ENCODE data around the gene PFKM. TPM values are rescaled to one million over a fixed set of nuclear protein-coding genes. Genes with fewer than 3 reads are reported as not detected.

The PFKM gene
- total RNA-seq, 2 experiments from 2014 or later = 59.7 to 65.8 TPM

DNA sequence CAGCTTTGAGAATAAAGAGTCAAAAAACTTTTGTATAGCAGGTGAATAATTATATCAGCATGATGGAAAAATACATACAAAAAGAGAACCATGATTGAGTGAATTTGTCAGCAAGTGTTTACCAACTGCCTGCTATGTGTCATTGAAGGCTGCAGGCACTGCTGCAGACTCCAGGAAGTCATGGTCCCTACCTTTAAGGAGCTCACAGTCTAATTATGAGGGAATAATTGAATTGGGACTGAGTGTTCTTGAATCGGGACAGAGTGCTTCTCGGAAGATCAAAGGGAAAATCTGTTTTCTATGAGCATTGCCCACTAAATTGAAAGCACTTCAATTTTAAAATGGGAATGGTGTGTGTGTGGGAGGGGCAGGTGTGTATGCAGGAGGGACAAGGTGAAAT is 74.5 kb downstream of the PFKM start:
- peaks cover 6% of the 10 kb centered on the region for H3K27me3 Mint-ChIP-seq
- ChIA-PET POLR2A (interaction anchor here (0.7 kb wide), 1 partner anchor 371 kb away, joined by 3 read pairs; no protein-coding TSS in a partner anchor), CTCF (interaction anchor here (0.9 to 1.4 kb wide), 4 partner anchors 11 to 425 kb away, joined by 3 to 4 read pairs (median 3); partner anchors contain the start of gene CCDC184)
- ATAC-seq (no peak), DNase-seq (no peak)
- H3K36me3 Mint-ChIP-seq (ENCODE audit: low read depth) = no peaks in the 10 kb centered on the region
- intact Hi-C loops (cut with micrococcal nuclease) = no loop called here
- TF ChIP-seq, protein P1, sequence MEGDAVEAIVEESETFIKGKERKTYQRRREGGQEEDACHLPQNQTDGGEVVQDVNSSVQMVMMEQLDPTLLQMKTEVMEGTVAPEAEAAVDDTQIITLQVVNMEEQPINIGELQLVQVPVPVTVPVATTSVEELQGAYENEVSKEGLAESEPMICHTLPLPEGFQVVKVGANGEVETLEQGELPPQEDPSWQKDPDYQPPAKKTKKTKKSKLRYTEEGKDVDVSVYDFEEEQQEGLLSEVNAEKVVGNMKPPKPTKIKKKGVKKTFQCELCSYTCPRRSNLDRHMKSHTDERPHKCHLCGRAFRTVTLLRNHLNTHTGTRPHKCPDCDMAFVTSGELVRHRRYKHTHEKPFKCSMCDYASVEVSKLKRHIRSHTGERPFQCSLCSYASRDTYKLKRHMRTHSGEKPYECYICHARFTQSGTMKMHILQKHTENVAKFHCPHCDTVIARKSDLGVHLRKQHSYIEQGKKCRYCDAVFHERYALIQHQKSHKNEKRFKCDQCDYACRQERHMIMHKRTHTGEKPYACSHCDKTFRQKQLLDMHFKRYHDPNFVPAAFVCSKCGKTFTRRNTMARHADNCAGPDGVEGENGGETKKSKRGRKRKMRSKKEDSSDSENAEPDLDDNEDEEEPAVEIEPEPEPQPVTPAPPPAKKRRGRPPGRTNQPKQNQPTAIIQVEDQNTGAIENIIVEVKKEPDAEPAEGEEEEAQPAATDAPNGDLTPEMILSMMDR (IDR thresholded peaks at IDR 0.05) = no peak
- no peaks in the 10 kb centered on the region for H3K9me3 Mint-ChIP-seq
- peaks cover 2% of the 10 kb centered on the region for H3K4me1 Mint-ChIP-seq (ENCODE audit: low read depth)
- no peak overlapping the region for H3K4me3 Mint-ChIP-seq
- H3K27ac Mint-ChIP-seq = no peak overlapping the region

DNA sequence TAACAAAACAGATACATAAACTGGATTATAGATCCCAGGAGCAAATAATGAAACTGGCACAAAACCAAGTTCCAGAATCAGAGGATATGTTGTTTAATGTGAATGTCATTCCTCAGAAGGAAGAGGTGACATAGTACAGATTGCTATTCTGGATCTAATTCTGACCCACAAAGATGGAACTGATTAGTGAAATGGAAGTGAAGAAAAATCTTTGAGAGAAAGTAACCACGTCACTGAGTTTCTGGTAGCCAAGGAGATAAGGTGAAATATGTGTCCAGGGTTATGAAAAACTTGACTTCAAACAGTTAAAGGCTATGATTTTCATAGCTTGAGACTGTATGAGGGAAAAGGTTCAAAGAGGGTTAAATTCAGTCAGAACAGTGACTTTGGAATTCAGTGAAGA is 75.6 kb downstream of the PFKM start:
- TF ChIP-seq, protein P1 (IDR thresholded peaks at IDR 0.05) = no peak

More for the DNA sequence above, 75.6 kb downstream of the PFKM start:
- intact Hi-C loops (cut with micrococcal nuclease) = no loop called here
- Mint-ChIP-seq H3K36me3 (ENCODE audit: low read depth) (peaks cover 4% of the 10 kb centered on the region), H3K4me1 (ENCODE audit: low read depth) (peaks cover 4% of the 10 kb centered on the region), H3K27me3 (peaks cover 6% of the 10 kb centered on the region), H3K27ac (no peak overlapping the region), H3K4me3 (no peak overlapping the region), H3K9me3 (no peaks in the 10 kb centered on the region)
- ATAC-seq (no peak), DNase-seq (no peak)
- POLR2A ChIA-PET = interaction anchor here (0.6 kb wide), 1 partner anchor 326 kb away, joined by 3 read pairs; no protein-coding TSS in a partner anchor
- CTCF ChIA-PET = interaction anchor here (1.2 kb wide), 1 partner anchor 9 kb away, joined by 3 read pairs; no protein-coding TSS in a partner anchor

Small RNA genes within 50 kb of the gene (microRNA-seq; reads per million reads assigned to microRNA genes)
- 5.4 reads per million, percentile 22 among the genes with 10 or more reads in this experiment for gene MIR6505 (ENCODE audit: borderline microRNAs expressed, borderline replicate concordance)

Other genes with a start within 250 kb of the PFKM start
- gene VDR, start 214.4 kb upstream of the PFKM start, total RNA-seq = 10 to 100 TPM; 84.6 to 86.4 TPM
- 100 to 1,000 TPM; 148 to 158 TPM for gene TMEM106C, start 155.8 kb upstream of the PFKM start, total RNA-seq
- gene COL2A1, start 114.9 kb upstream of the PFKM start, total RNA-seq = under 1 TPM in 1 of 2 experiments, not detected in 1; 0.34 TPM
- 10 to 100 TPM; 39.8 to 40.2 TPM for gene SENP1, start 13.3 kb upstream of the PFKM start, total RNA-seq
- 10 to 100 TPM; 20.9 to 27.2 TPM for gene ASB8, start 38.2 kb downstream of the PFKM start, total RNA-seq
- gene CCDC184, start 64.3 kb downstream of the PFKM start, total RNA-seq = under 1 TPM; 0.25 to 0.34 TPM
- gene OR10AD1, start 83.9 kb downstream of the PFKM start, total RNA-seq = not detected
- gene ZNF641, start 231.6 kb downstream of the PFKM start, total RNA-seq = 1 to 10 TPM; 5.0 to 5.1 TPM